HG02840 (cell line): Measurements from ENCODE around the gene PTPN21.

ENCODE experiments used
- ATAC-seq: cut with Tn5 transposase; IDR thresholded peaks from one replicate; pipeline ENCODE4 v1.9.1; 2021; ENCODE audit warnings: mild to moderate bottlenecking, moderate library complexity, moderate number of reproducible peaks; ENCODE audit not compliant: unreplicated experiment, low FRiP score

PTPN21 gene

DNA sequence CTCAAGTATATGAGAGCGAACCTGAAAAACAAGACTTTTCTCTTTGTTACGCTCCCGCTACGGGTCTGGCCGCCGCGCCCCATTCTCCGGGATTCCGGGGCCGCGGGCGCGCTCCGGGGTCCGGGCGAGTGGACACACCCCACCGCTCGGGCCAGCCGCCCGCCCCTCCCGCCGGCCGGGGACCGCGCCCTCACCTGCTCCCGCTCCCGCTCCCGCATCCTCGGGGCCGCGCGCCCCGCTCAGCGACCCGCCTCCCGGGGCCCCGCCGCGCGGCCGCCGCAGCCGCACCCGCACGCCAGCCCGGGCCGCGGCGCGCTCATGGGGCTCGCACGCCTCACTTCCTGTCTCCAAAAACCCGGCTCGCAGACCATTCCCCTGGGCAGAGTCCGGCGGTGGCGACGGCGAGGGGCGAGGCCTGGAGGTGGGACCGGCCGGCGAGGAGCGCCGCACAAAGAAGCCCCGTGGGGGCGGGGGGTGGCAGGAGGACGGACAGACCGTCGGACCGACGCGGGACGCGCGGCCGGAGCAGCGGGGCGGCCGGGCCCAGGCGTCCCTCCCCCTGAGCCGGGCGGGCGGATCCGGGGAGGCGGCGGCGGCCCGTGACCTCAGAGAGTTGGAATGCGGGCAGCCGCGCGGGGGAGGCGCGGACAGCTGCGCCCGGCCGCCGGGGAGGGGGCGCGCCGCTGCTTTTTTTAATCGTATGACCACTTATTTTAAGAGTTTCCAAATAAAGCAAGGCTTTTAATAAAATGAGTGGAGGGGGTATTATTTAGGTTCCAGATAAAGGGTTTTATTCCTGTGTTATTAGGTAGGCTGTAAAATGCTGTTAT lies at the start of gene PTPN21:
PTPN21 (minus strand) TSS at position 551 of the 830 bp plus-strand sequence. CDS start 4,590 bp downstream, outside the sequence.
- ATAC-seq = no peak

DNA sequence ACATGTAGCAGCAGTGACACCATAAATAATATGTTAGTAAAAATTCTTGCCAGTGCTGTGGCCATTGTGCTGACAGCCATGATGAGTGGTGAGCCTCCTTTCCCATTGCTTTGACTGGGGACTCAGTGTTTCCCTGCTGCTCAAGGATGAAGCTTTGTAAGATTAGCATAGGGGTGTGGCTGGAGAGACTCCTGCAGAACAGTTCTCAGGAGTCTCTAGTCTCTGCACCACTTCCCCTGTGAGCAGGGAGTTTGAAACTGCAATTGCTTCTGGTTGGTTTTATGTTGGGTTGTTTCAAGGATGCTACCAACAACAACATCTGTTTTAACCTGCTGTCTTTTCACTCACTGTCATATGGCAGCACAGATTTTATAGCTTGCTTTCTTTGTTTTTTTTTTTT lies 49.4 kb upstream of the PTPN21 start:
- no peak for ATAC-seq

DNA sequence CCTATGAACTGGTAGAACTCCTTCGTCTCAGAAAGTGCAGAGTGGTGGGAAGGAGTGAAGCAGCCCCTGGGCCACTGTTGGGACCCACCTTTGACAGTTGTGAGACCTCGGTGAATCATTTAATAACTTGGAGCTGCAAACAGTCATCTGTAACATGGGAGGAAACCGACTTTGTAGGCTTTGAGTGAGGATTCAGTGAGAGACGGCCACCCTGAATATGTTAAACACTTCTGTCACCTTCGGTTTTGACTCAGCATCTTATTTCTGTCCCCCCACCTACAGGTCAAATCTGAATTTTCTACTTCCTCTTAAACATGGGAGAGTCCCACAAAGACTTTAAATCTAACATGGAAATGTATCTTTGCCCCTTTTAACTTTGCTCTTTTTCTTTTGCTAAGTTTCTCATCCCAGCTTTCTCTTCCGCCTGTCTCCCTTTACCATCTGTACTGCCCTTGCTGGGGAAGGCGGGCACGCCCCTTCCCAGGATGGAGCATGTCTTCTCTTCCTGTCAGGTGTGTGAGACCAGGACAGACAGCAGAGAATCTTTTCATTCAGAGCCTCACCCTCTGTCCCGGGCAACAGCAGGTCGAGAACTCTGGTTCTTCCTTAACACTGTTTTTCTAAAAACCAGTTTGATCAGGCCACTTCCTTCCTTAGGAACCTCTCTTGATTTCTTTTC lies 45.1 kb upstream of the PTPN21 start:
- peak; percentile 96 for ATAC-seq

DNA sequence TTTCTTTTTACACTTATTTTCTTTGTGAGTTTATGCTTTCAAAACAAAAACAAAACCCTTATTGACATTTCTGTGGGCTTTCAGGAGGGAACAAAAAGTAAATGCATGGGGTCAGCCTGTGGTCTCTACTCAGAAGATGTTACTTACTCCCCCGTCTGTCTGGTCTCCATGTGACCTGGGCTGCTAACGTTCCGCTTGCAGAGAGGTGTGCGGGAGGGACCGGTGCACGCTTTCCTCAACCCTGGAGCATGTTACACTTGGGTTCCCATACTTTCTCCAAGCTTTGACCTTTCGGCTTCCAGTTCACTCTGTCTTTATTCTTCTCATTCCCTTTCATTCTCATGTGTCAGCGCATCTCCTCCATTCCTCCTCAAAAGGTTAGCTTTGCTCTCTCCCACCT lies 44.5 kb upstream of the PTPN21 start:
- peak; percentile 23 for ATAC-seq

DNA sequence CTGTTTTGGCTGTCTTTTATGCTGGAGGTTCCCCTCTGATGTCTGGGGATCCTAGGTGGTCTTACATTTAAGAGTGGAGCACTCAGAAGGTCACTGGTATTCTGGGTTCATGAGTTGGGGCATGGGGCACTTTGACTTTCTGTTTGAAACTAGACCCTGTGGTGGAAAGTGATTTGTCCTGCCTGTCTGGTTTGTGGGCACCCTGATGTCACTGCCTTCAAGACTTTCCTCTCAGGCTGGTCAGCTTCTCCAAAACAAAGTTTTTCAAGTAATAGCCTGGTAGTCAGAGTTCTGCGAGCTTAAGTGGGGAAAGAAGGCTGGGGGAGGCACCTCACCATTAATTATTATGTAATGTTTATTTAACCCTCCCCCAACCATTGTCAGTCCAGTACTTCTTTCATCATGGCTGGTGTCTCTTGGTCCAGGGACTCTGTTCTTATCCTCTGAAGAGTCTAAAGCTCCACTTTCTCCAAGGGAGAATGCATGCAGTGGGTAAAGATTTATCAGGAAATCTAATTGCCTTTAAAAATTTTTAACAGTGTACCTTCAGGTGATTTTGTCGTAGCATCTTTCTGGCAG lies 43.4 kb upstream of the PTPN21 start:
- ATAC-seq = no peak

DNA sequence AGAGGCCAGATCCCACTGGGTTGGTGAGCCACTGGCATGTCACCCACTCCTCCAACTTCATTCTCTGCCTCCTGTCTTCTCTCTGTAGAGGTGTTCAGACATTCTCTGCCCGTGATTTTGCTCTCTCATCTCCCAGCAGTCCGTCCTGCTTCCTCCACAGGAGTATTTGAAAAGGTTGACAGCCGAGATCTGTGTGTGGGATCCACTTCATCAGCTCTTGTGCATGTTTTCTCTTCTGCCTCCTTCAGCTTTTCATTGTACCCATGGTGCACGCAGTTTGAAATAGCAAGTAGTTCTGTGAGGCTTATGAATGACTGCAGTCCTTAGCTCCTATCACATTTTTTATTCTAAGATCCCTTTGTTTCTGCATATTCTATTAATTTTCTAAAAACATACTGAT lies 42.8 kb upstream of the PTPN21 start:
- ATAC-seq = no peak

DNA sequence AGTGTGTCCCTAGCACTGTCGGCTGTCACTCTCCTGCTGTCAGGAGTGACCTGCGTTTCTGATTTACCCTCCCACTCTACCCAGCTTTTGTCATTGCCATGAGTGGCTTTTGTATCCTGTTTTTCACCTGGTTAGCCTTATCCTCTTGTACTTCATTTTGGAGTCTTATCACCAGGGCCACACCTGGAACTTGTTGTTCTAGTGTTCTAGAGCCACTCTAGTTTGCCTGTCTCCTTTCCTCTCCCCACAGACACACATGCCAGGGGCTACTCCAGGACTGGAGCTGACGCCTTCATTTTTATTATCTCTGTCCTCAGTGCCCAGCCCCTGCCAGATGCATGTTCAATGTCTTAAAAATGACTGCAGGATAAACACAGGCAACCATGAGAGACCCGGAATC lies 42.2 kb upstream of the PTPN21 start:
- no peak for ATAC-seq

DNA sequence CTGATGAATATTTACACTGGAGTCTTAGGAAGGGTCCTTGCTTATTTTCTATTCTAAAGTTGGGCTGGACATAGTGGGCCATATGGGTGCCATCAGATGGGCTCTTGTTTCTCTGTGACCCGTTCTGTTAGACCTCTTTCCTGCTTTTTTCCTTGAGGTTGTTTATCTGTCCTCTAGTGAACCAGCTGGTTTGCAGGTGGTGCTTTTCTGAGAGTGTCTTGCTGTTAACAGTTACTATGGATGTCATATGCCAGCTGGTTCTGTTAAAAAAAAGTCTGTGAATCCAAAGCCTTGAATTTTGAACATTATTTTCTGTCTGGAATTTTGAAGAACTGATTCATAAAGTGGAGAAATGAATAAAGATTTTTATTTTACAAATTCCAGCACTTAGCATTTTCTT lies 37.2 kb upstream of the PTPN21 start:
- no peak for ATAC-seq

DNA sequence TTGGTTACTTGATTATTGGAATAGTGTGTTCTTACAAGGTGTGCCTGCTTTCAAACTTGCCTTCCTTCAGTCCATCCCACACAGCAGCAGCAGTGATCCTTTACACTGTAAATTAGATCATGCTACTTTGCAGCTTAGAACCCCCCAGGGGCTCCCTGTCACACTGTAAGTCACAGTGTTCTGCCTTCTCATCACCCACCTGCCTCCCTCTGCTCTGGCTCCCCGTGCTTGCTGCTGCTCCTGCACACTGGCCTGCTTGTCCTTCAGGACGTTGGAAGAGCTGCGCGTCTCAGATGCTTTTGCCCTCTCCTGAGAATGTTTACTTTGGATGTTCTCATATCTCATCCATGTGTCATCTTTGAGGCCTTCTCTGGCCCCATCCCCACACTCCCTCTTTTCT lies 35.4 kb upstream of the PTPN21 start:
- ATAC-seq = no peak

DNA sequence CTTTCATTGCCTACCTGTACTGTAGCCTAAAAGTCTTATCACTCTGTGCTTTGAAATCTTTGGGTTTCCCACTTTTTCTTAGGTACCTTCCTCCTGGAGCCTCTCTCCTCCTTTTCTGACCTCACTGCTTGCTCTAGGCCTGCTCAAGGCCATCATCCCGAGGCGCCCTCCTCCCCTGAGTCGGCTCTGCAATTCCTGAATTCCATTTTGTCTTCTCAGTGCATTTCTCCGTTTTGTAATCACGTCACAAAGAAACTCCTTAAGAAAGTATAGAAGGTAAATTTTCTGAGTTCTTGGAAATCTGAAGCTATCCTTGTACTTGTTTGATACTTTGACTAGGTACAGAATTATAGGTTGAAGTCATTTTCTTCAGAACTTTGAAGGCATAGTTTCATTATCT lies 33.3 kb upstream of the PTPN21 start:
- no peak for ATAC-seq

DNA sequence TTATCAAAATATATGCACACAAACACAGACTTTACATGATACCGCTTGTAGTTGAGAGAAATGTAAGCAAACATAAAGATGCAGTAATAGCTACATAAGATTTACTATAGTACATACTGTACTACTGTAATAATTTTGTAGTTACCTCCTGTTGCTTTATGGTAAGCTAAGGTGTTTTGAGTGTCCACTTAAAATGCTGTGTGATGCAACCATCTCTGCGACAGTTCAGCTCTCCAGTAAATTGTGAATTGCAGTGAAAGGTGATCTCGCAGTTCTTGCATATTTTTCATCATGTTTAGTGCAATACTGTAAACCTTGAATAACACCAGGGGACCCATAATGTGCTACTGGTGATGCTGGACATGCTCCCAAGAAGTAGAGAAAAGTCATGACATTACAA lies 29.6 kb upstream of the PTPN21 start:
- no peak for ATAC-seq

DNA sequence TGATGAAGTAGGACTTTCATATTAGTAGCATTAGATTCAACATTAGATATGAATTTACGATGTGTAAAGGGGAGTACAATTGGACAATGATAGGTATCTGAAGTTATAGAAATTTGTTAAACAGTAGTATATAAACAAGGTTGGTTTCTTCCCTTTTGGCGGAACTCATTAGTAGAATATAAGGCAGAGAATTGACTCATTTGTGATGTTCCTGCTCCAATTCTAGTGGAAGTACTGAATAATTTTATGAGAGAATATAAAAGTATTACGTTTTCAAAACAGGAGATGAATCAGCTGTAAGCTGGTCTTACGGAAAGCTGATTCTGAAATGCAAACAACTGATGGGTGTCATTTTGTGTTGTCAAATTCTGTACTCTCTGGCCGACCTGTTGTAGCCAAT lies 21.4 kb upstream of the PTPN21 start:
- no peak for ATAC-seq

DNA sequence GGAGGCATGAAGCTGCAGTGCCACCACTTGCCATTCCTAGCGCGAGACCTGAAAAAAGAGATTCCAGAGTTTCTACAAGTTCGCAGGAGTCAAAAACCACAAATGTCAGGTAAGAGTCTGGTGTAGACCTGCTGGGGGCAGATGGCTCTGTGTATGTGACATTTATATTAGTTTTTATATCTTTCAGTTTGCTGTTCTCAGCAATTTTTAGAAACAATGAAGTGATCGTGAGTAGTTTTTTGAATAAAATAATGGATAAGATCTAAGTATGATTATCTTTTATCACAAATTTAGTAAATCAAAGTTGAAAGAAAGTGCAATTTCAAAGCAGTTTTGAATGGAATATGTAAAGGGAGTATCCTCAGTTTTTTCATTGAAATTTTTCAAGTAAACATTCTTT lies 17.3 kb upstream of the PTPN21 start:
- no peak for ATAC-seq

DNA sequence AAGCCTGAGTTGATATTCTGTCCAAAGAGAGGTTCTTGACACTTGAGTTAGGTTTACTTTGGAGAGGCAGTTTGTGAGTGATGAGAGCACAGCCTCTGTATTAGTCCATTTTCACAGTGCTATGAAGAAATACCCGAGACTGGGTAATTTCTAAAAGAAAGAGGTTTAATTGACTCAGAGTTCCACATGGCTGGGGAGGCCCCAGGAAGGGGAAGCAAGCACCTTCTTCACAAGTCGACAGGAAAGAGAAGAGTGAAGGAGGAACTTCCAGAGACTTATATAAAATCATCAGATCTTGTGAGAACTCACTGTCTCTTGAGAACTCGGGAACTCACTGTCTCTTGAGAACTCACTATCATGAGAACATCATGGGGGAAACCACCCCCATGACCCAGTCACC lies 13.4 kb upstream of the PTPN21 start:
- ATAC-seq = no peak

DNA sequence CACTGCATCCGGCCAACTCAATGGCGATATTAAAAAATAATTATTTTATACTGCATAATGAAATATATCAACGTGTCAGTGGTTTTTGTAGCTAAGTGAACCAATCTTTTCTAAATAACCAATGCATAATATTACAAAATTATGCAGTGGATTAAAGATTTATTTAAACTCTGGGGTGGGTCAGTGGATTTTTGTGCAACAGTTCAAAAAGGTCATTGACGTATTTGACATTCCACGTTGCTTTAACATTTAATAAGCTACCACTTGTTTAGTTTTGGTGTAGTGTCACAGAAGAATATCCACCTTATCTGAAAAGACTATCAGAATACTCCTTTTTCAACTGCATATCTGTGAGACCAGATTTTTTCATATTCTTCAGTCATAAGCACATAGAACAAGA lies 10.6 kb upstream of the PTPN21 start:
- no peak for ATAC-seq

DNA sequence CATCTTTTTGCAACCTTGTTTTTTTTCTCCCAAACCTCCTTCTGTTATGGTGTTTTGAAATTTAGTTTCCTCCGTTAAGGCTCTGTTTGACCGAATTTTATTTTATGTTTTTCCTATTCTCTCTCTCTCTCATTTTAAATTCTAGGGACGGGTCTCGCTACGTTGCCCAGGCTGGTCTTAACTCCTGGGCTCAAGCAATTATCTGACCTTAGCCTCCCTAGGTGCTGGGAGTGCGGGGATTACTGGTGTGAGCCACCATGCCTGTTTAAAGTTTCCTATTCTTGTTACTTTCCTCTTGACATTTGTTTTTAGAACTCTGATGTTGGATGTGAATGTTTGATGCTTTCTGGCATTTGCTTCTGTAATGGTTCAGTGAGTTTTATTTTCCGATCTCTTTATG lies 9.0 kb upstream of the PTPN21 start:
- no peak for ATAC-seq

DNA sequence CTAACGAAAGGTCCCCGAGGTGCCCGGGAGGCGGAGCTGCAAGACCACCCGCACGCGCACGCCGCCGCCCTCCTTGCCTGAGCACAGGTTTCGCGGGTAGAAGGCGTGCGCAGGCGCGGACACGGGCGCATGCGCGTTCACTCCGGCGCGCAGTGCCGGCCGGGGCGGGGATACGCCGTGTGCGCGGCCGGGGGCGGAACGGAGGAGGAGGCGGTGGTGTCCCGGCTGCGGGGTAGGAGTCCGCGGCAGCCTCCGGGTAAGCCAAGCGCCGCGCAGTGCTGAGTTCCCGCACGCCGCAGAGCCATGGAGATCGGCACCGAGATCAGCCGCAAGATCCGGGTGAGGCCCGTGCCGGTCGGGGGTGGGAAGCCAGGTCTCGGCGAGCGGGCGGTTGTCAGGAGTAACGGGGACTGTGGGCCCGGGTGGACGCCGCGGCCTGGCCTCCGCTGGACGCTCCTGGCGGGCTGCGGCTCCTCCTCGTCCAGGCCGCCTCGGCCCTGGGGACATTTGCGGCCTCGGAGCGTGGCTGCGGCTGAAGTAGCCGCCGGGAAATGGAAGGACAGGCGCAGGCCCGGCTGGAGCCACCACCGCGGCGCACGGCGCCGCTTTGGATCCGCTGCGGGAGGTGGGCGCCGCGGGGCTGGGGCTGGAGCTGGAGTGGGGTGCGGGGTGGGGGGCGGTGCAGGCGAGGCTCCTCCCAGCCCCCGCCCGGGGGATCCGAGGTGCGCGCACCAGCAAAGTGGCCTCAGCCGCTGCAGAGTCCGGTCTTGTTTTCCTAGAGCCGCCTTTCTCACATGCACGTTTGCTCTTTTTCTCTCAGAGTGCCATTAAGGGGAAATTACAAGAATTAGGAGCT lies 8.3 kb upstream of the PTPN21 start, which contains the start of gene ZC3H14:
ZC3H14 (plus strand) TSS at position 207 of the 856 bp plus-strand sequence; CDS start at position 304, 97 bp downstream.
- peak; percentile 96 for ATAC-seq

DNA sequence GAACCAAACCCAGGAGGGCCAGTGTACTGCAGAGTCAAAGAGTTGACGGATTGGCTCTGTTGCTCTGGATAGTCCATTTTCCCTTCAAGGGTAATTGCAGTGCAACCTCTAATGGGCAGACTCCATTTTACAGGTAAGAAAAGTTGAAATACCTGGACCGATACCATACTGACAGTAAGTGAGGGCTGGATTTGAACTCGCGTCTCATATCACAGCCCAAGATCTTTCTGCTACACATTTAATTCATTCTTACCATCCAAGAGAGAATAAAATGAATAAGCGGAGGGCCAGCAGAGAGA lies 7.7 kb upstream of the PTPN21 start:
- no peak for ATAC-seq

DNA sequence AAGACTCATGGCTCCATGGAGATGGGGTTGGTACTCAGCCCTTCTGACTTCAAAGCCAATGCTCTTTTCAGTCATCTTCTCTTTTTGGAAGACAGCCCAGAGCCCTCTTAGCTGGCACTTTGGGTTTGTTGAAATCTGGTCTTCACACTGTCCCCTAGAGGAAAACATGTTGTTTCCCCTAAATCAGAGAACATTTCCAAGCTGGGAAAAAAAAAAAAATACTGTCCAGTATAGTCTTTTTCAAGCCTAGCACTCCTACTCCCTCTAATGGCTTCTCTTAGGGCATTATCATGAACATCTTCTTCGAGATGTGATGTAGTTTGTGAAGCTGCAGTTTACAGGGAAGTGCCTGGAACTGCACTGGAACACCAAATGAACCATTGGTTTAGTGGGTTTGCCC lies 5.0 kb upstream of the PTPN21 start:
- ATAC-seq = no peak

DNA sequence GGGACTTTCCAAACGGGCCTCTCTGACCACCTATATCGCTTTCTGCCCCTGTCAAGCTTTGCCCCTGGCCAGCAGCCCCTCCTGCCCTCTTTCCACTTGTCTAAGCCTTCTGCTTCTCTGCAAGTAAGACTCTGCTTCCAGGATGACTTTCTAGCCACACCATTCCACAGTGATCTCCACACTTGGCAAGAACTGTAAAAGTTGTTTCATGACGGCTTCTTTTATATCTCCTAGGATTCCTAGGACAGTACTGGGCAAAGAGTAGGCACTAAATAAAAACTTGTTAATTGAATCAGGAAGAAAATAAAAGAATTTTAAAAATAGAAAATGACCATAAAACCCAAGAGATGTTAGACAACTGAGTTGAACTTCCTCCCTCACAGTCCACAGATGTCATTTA lies 1.8 kb upstream of the PTPN21 start:
- ATAC-seq = no peak
